Measurements from ENCODE around the gene ZKSCAN7.

The ZKSCAN7 gene

DNA sequence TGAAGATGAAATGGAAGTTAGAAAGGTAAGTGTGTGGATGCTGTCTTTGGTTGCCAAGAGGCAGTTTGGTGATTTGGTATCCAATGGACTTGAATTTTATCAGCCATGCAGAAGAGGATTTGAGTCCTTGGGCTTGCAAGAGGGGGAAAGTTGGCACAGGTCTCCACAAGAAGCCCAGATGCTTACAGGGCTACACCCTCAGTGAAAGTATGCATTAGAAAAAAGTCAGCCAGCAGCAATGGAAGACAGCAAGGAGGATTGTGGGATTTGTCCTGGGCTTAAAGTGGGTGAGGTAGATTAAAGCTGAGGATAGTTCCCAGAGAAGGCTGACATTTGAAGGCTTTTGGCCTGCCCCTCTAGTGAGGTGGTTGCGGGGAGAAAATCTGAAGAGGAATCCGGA is 46.8 kb downstream of the ZKSCAN7 start:
- TF ChIP-seq POU2F2 (IDR thresholded peaks at IDR 0.05; ENCODE audit: low read depth, low read length) (no peak), POLR2AphosphoS5 (IDR thresholded peaks at IDR 0.05; ENCODE audit: low read depth, low read length) (no peak), PAX5 (IDR thresholded peaks at IDR 0.05; ENCODE audit: insufficient read depth, low read length, severe bottlenecking) (no peak), TAF1 (IDR thresholded peaks at IDR 0.05; ENCODE audit: low read depth, low read length) (no peak), SPI1 (IDR thresholded peaks at IDR 0.05; ENCODE audit: low read depth, low read length) (no peak), POLR2A (IDR thresholded peaks at IDR 0.05; ENCODE audit: low read depth, low read length) (no peak)
- DNase-seq (ENCODE audit: insufficient read length, low spot score) (no peak), FAIRE-seq (no peak)

- FAIRE-seq (no peak), DNase-seq (ENCODE audit: insufficient read length, low spot score) (no peak)
- no peak for TF ChIP-seq POLR2AphosphoS5 (IDR thresholded peaks at IDR 0.05; ENCODE audit: low read depth, low read length)
- no peak for TF ChIP-seq POU2F2 (IDR thresholded peaks at IDR 0.05; ENCODE audit: low read depth, low read length)
- no peak for TF ChIP-seq SPI1 (IDR thresholded peaks at IDR 0.05; ENCODE audit: low read depth, low read length)
- TF ChIP-seq PAX5 (IDR thresholded peaks at IDR 0.05; ENCODE audit: insufficient read depth, low read length, severe bottlenecking): no peak
- TF ChIP-seq POLR2A (IDR thresholded peaks at IDR 0.05; ENCODE audit: low read depth, low read length): no peak
- TF ChIP-seq TAF1 (IDR thresholded peaks at IDR 0.05; ENCODE audit: low read depth, low read length): no peak
Measured at GRCh38 chr3:44612678-44613077, 57.7 kb downstream of the ZKSCAN7 start.
